ENCODE results near the gene SORCS1.

DNA sequence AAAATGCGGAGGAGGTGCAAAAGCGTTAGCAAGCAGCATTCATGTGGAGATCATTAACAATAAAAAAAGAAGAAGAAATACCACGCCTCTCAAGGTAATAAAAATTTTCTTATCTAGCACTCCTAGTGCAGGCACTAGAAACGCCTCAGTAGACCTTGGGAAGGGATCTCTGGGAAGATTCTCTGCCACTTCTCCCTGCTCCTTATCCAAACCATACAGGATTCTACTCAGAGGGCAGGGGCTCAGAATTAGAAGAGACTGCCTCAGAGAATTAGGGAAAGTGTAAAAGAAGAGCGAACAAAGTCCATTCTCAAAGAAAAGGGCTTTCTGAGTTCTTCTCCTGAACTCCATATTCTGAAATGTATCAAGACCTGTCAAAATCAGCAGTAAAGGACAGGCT is 413.4 kb downstream of the SORCS1 start:
- TF ChIP-seq, protein P1, sequence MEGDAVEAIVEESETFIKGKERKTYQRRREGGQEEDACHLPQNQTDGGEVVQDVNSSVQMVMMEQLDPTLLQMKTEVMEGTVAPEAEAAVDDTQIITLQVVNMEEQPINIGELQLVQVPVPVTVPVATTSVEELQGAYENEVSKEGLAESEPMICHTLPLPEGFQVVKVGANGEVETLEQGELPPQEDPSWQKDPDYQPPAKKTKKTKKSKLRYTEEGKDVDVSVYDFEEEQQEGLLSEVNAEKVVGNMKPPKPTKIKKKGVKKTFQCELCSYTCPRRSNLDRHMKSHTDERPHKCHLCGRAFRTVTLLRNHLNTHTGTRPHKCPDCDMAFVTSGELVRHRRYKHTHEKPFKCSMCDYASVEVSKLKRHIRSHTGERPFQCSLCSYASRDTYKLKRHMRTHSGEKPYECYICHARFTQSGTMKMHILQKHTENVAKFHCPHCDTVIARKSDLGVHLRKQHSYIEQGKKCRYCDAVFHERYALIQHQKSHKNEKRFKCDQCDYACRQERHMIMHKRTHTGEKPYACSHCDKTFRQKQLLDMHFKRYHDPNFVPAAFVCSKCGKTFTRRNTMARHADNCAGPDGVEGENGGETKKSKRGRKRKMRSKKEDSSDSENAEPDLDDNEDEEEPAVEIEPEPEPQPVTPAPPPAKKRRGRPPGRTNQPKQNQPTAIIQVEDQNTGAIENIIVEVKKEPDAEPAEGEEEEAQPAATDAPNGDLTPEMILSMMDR (IDR thresholded peaks at IDR 0.05) = no peak
- TF ChIP-seq ZFX (IDR thresholded peaks at IDR 0.05; ENCODE audit: borderline replicate concordance) = no peak
